Esophagus squamous epithelium (tissue), 5 donors: ENCODE measurements around the gene MAGI1. TPM values are rescaled to one million over a fixed set of nuclear protein-coding genes. Genes with fewer than 3 reads are reported as not detected.

Experiments
- DNase-seq: peaks from one replicate; lab custom pipeline; 2025; lab: John Stamatoyannopoulos, UW
- H3K27ac ChIP-seq, 4 donors: fragments of 200-600 bp; sonication (generic); one replicate each; pipeline ENCODE4 v1.5.1; 2016 to 2019; ENCODE audit warnings: mild to moderate bottlenecking in 1 of 4
- H3K27me3 ChIP-seq, 4 donors: fragments of 200-600 bp; sonication (generic); 1 replicate in 3 of 4; 2 replicates in 1 of 4; pipeline versions ENCODE4 v1.5.1 to v1.6.0; 2017 to 2021; ENCODE audit warnings: antibody characterized with exemption in 1 of 4
- H3K36me3 ChIP-seq, 3 donors: fragments of 200-600 bp; sonication (generic); one replicate each; pipeline ENCODE4 v1.5.1; 2016 to 2019
- H3K4me1 ChIP-seq, 3 donors: fragments of 200-600 bp; sonication (generic); one replicate each; pipeline ENCODE4 v1.5.1; 2017 to 2019
- H3K4me3 ChIP-seq, 4 donors: fragments of 200-600 bp; sonication (generic); 1 replicate in 3 of 4; 2 replicates in 1 of 4; pipeline ENCODE4 v1.5.1; 2016 to 2019; ENCODE audit warnings: mild to moderate bottlenecking in 2 of 4, moderate library complexity in 1 of 4
- H3K9me3 ChIP-seq, 3 donors: fragments of 200-600 bp; sonication (generic); one replicate each; pipeline ENCODE4 v1.5.1; 2016 to 2019
- CTCF ChIP-seq, 6 experiments: fragments of 450-650 bp in 4 of 6; fragments of 200-600 bp in 2 of 6; sonication (generic) in 2 of 6; IDR thresholded peaks; one replicate each; pipeline ENCODE4 v1.5.1; 2016 to 2019; ENCODE audit warnings: antibody characterized with exemption in 6 of 6, mild to moderate bottlenecking in 4 of 6, moderate library complexity in 4 of 6
- POLR2A ChIP-seq, 4 donors: fragments of 450-650 bp; IDR thresholded peaks; one replicate each; pipeline ENCODE4 v1.6.1; 2017; ENCODE audit warnings: antibody characterized with exemption in 4 of 4, mild to moderate bottlenecking in 4 of 4, moderate library complexity in 3 of 4
- WGBS, 2 donors: methylation state at CpG; one replicate each; pipeline ENCODE4 v1.1.5; 2018; 5-methylcytosine and 5-hydroxymethylcytosine counted together
- intact Hi-C: fragments of 100-400 bp; cut with DNase I; formaldehyde crosslinking; loops from one replicate; pipeline ENCODE4 v1.15.0; 2022
- total RNA-seq, 4 donors: library from RNA; depleted of rRNA; stranded (reverse); fragments of >200 nt; gene quantifications; one replicate each; pipeline ENCODE4 v1.1.0, GENCODE V29; 2016
- donor health status: DM: yes; HTN: yes; CAD: no.

The MAGI1 gene
- total RNA-seq, 4 donors from 2014 or later: 12.0 to 28.2 (median 21.1) TPM

GRCh38 chr3:65537109-65537508 is 501.6 kb downstream of the MAGI1 start:
- intact Hi-C loops: no loop called here
- H3K4me3 ChIP-seq: no peak overlapping the region
- H3K27me3 ChIP-seq: no peaks in the 10 kb centered on the region
- TF ChIP-seq CTCF (IDR thresholded peaks at IDR 0.05) (no peak), POLR2A (IDR thresholded peaks at IDR 0.05) (no peak)
- no peak overlapping the region for H3K27ac ChIP-seq
- DNase-seq: no peak
- no peaks in the 10 kb centered on the region for H3K9me3 ChIP-seq
- WGBS, 2 donors: 79 to 94% methylated on average over 3 of the region's 3 CpGs
- H3K4me1 ChIP-seq: no peaks in the 10 kb centered on the region
- no peaks in the 10 kb centered on the region for H3K36me3 ChIP-seq

GRCh38 chr3:65535260-65535659 is 503.5 kb downstream of the MAGI1 start:
- Histone ChIP-seq H3K4me1 (no peaks in the 10 kb centered on the region), H3K27ac (no peak overlapping the region), H3K4me3 (no peak overlapping the region), H3K27me3 (no peaks in the 10 kb centered on the region), H3K9me3 (no peaks in the 10 kb centered on the region), H3K36me3 (no peaks in the 10 kb centered on the region)
- 52 to 73% methylated on average over 2 of the region's 2 CpGs for WGBS, 2 donors
- no peak for TF ChIP-seq CTCF (IDR thresholded peaks at IDR 0.05)
- TF ChIP-seq POLR2A (IDR thresholded peaks at IDR 0.05): no peak
- no peak for DNase-seq
- intact Hi-C loops: no loop called here

- Histone ChIP-seq H3K4me3 (no peak overlapping the region), H3K27ac (no peak overlapping the region), H3K27me3 (no peaks in the 10 kb centered on the region), H3K36me3 (no peaks in the 10 kb centered on the region), H3K4me1 (no peaks in the 10 kb centered on the region), H3K9me3 (no peaks in the 10 kb centered on the region)
- no peak for DNase-seq
- no peak for TF ChIP-seq CTCF (IDR thresholded peaks at IDR 0.05)
- no peak for TF ChIP-seq POLR2A (IDR thresholded peaks at IDR 0.05)
- 78 to 79% methylated on average over 2 to 3 of the region's 3 CpGs for WGBS, 2 donors
- intact Hi-C loops: no loop called here
These were observed 503.9 kb downstream of the MAGI1 start for GRCh38 chr3:65534805-65535204.

DNA sequence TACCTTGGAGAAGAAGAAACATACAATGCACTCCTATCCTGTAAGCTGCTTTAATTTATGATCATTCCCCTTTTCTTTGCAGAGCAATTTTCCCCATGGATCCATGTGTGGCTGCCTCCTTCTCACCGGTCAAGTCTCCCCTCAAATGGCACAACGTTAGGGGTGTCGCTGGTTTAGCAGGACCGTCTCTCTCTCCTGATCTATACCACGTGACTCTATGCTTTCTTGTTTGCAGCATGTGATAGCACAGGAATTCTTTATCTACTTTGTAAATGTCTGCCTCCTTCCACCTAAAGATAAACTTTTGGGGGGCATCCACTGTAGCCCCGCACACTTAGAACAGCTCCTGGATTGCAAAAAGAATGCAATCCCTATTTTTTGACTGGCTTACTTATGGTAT is 506.0 kb downstream of the MAGI1 start:
- no peak overlapping the region for H3K27ac ChIP-seq
- H3K4me3 ChIP-seq: no peak overlapping the region
- intact Hi-C loops: no loop called here
- no peaks in the 10 kb centered on the region for H3K36me3 ChIP-seq
- TF ChIP-seq POLR2A (IDR thresholded peaks at IDR 0.05) (no peak), CTCF (IDR thresholded peaks at IDR 0.05) (no peak)
- no peaks in the 10 kb centered on the region for H3K9me3 ChIP-seq
- 88% methylated on average over 6 of the region's 6 CpGs for WGBS, 2 donors
- no peak for DNase-seq
- H3K4me1 ChIP-seq: no peaks in the 10 kb centered on the region
- H3K27me3 ChIP-seq: no peaks in the 10 kb centered on the region

DNA sequence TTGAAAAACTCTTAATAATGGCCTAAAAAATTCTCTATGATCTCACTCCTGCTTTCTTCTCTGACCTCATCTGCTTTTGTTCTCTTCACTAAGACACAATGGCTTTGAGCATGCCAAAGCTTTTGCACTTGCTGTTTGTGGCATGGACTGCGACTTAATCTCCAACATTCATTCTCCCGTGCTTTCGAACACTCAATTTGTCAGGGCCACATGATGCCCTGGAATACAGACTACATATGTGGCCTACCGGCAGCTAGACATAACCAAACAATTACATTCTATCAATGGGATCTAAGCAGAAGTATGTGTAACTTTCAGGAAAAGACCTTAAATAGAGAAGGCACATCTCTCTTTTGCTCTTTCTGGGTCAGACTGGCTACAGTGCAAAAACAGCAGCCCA is 506.5 kb downstream of the MAGI1 start:
- Histone ChIP-seq H3K9me3 (no peaks in the 10 kb centered on the region), H3K27ac (no peak overlapping the region), H3K4me3 (no peak overlapping the region), H3K4me1 (no peaks in the 10 kb centered on the region), H3K36me3 (no peaks in the 10 kb centered on the region), H3K27me3 (no peaks in the 10 kb centered on the region)
- no peak for DNase-seq
- TF ChIP-seq POLR2A (IDR thresholded peaks at IDR 0.05) (no peak), CTCF (IDR thresholded peaks at IDR 0.05) (no peak)
- intact Hi-C loops: no loop called here
- WGBS, 2 donors: 94 to 96% methylated on average over 3 to 4 of the region's 4 CpGs
